AG10803 (cell line): ENCODE measurements around the gene TMPRSS11F.

ENCODE experiments used
- DNase-seq: peaks from one replicate; pipeline ENCODE4 v3.0.0; 2010; ENCODE audit warnings: low read depth
- H3K4me3 ChIP-seq: 2 replicates; pipeline ENCODE4 v1.5.1; 2011; ENCODE audit warnings: mild to moderate bottlenecking, low read length, control low read depth
- TF ChIP-seq, protein P1 (sequence below): conservative IDR thresholded peaks from 2 replicates; pipeline ENCODE4 v1.5.1; 2011; ENCODE audit warnings: mild to moderate bottlenecking, low read length, control low read depth, inconsistent platforms

TMPRSS11F gene

DNA sequence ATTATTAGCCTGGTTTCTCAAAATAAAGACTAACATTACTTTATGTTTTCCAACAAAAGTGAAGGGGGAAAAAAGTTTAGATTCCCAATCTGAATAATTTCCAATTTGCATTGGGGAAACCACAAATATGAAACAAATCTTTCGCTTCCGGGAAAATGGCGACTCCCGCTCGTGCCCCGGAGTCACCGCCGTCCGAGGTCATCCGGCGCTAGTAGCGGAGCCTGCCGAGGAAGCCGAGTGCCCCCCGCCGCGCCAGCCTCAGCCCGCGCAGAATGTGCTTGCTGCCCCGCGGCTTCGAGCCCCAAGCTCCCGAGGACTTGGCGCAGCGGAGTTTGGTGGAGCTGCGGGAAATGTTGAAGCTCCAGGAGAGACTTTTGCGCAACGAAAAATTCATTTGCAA lies 91.4 kb downstream of the TMPRSS11F start:
- no peak overlapping the region for H3K4me3 ChIP-seq
- TF ChIP-seq, protein P1, sequence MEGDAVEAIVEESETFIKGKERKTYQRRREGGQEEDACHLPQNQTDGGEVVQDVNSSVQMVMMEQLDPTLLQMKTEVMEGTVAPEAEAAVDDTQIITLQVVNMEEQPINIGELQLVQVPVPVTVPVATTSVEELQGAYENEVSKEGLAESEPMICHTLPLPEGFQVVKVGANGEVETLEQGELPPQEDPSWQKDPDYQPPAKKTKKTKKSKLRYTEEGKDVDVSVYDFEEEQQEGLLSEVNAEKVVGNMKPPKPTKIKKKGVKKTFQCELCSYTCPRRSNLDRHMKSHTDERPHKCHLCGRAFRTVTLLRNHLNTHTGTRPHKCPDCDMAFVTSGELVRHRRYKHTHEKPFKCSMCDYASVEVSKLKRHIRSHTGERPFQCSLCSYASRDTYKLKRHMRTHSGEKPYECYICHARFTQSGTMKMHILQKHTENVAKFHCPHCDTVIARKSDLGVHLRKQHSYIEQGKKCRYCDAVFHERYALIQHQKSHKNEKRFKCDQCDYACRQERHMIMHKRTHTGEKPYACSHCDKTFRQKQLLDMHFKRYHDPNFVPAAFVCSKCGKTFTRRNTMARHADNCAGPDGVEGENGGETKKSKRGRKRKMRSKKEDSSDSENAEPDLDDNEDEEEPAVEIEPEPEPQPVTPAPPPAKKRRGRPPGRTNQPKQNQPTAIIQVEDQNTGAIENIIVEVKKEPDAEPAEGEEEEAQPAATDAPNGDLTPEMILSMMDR: no peak
- DNase-seq: no peak

DNA sequence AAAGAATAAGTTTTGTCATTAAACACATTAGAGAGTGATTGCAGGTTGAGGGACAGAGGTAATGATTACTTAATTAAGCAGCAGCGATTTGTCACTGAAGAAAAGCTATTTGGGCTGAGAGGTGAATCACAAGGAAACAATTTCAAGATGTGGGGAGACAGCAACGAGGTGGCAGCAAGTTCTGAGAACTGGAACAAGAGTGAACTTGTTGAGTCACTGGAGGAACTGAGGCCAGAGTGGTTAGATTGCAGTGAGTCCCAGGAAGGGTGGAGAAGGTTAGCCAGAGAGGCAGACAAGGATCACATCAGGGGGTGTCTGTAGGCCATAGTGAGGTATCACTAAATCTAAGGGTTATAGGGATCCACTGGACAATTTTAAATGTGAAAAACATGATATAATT lies 108.5 kb downstream of the TMPRSS11F start:
- TF ChIP-seq, protein P1: no peak
- DNase-seq: peak; percentile 8
- no peak overlapping the region for H3K4me3 ChIP-seq

DNA sequence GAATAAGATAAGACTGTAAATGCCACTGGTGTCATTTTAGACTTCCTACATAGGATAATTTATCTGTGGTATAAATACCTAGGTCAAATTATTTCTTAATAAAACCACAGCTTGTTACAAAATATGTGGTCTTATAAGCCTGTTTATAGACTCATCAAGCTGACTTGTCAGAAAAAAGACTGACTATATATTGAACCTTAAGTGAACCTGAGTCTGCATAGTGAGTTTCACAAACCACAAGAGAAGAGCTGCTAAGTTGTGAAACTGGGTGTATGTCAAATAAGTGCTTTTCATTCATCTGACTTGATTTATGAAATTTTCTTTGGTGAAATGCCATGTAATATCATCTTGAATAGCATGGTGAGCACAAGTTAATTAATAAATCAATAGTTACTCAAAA lies 118.0 kb downstream of the TMPRSS11F start:
- DNase-seq: no peak
- no peak overlapping the region for H3K4me3 ChIP-seq
- TF ChIP-seq, protein P1: no peak
